ENCODE measurements around the gene UMAD1.

Gene UMAD1

DNA sequence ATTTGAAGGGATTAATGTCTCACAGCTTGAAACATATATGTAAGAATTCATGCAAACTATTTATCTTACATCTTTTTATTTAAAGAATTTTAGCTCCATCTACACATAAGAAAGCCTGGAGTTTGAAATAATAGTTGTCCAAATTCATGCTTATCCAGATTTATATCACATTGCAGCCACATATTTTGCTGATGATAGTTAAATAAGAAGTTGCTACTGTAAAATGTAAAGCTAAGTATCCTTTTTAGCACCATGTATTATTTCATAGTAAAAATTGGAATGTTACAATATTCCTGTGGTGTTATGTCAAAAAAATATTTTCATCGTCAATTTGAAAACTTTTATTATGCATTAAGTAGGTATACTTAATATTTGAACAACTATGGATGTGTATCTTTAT is 27.3 kb upstream of the UMAD1 start:
- no peak for DNase-seq (ENCODE audit: low read depth)
- TF ChIP-seq CTCF (IDR thresholded peaks at IDR 0.05; ENCODE audit: control insufficient read depth, extremely low read depth, insufficient read depth), result no peak
- no peak overlapping the region for H3K4me3 ChIP-seq (ENCODE audit: low read depth, low read length)

DNA sequence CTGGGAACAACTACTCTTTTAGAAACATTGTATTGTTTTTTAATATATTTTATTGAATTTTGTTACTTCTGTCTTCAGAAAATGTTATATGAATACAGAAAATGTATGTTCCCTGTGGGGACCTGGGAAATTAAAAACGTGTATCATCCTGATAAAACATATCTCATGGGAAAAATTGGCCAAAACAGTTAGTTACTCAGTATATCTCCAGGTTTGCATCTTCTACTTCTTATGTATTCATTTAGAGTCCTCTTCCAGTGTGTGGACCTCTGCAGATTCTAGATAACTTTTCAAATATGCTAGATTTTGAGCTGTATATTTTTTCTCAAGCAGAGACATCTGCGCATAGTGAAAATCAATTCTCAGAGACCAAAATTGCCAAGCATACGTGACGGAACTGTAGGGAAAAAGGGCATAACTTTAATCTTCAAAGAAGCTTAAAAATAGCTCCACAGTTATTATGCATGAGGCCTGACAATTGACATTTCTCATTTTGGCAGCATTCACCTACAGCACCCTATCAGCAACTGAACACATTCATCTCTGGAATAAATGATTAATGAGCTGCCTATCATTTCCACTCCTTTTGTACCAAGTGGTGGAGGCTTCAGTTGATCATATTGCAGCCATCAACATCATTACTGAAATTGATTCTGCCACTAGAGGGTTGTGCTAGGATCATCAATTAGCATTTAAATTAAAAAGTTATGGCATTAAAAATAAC is 26.4 kb upstream of the UMAD1 start:
- no peak for TF ChIP-seq CTCF (IDR thresholded peaks at IDR 0.05; ENCODE audit: control insufficient read depth, extremely low read depth, insufficient read depth)
- no peak overlapping the region for H3K4me3 ChIP-seq (ENCODE audit: low read depth, low read length)
- no peak for DNase-seq (ENCODE audit: low read depth)

DNA sequence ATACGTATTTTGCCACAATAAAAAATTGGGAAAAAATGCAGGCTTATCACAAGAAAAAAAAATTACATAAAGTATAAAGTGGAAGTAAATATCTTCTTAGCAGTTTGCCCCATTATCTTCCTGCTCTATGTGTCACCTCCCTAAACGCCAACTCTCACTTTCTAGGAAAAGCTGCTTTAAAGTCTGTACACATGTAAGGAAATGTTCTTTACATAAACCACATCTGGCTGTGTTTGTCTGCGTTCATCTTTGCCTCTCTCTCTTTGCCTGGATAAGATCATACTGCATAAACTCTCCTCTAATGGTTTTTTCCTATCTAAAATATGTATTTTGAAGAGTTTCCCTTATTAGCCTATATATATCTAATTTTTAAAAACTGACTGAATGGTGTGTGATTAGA is 23.0 kb upstream of the UMAD1 start:
- DNase-seq (ENCODE audit: low read depth), result no peak
- H3K4me3 ChIP-seq (ENCODE audit: low read depth, low read length), result no peak overlapping the region
- no peak for TF ChIP-seq CTCF (IDR thresholded peaks at IDR 0.05; ENCODE audit: control insufficient read depth, extremely low read depth, insufficient read depth)

DNA sequence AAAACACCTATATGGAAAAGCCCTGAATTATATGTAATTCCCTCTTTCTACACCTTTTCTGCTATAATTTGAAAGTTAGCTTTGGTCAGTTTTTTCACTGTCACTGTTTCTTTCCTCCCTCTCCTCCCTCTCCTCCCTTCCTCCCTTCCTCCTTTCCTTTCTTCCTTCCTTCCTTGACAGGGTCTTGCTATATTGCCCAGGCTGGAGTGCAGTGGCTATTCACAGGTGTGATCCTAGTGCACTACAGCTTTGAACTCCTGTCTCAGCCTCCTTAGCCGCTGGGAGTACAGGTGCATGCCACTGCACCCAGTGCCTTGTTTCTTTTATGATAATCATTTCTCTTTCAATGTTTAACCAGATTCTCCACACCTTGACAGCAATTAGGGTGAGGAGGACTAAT is 22.1 kb upstream of the UMAD1 start:
- H3K4me3 ChIP-seq (ENCODE audit: low read depth, low read length), result no peak overlapping the region
- no peak for TF ChIP-seq CTCF (IDR thresholded peaks at IDR 0.05; ENCODE audit: control insufficient read depth, extremely low read depth, insufficient read depth)
- no peak for DNase-seq (ENCODE audit: low read depth)

- no peak for DNase-seq (ENCODE audit: low read depth)
- H3K4me3 ChIP-seq (ENCODE audit: low read depth, low read length), result no peak overlapping the region
- no peak for TF ChIP-seq CTCF (IDR thresholded peaks at IDR 0.05; ENCODE audit: control insufficient read depth, extremely low read depth, insufficient read depth)
These were observed 20.3 kb upstream of the UMAD1 start for GRCh38 chr7:7620236-7620635.

- H3K4me3 ChIP-seq (ENCODE audit: low read depth, low read length), result no peak overlapping the region
- no peak for TF ChIP-seq CTCF (IDR thresholded peaks at IDR 0.05; ENCODE audit: control insufficient read depth, extremely low read depth, insufficient read depth)
- DNase-seq (ENCODE audit: low read depth), result no peak
These were observed 19.8 kb upstream of the UMAD1 start for GRCh38 chr7:7620644-7621210.

DNA sequence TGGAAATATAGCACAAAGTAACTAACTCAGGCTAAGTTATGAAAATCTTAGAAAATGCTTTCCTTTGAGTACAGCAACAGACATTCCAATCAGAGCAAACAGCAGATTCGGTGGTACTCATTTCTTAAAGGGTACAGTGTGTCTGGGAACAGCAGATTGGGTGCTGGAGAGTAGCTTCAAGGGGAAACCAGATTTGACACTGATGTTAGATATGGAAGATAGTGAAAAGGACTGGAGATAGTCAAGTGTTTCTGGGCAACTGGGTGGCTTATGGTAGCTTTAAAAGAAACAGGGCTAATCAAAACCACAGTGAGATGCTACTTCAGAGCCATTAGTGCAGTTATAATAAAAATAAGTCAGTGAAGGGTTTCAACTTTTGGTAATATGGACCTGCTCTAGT is 12.1 kb upstream of the UMAD1 start:
- no peak overlapping the region for H3K4me3 ChIP-seq (ENCODE audit: low read depth, low read length)
- TF ChIP-seq CTCF (IDR thresholded peaks at IDR 0.05; ENCODE audit: control insufficient read depth, extremely low read depth, insufficient read depth), result no peak
- DNase-seq (ENCODE audit: low read depth), result no peak

All from LNCaP clone FGC (cell line).